Upper lobe of left lung (tissue), 6 donors: Measurements from ENCODE around the gene RND1. TPM values are rescaled to one million over a fixed set of nuclear protein-coding genes. Genes with fewer than 3 reads are reported as not detected.

Source experiments
- ATAC-seq, 2 donors: fragments of 200-7000 bp; cut with Tn5 transposase; one replicate each; pipeline ENCODE4 v1.9.1; 2022; ENCODE audit warnings: mild to moderate bottlenecking in 2 of 2, moderate library complexity in 2 of 2; ENCODE audit not compliant: low FRiP score in 2 of 2
- DNase-seq, 2 donors: peaks; one replicate each; pipeline ENCODE4 v3.0.0-alpha.2; 2019 to 2020
- H3K27ac ChIP-seq, 4 donors: fragments of 200-600 bp; sonication (generic); one replicate each; pipeline ENCODE4 v1.5.1; 2016 to 2019
- H3K27me3 ChIP-seq, 4 donors: fragments of 200-600 bp; sonication (generic); one replicate each; pipeline ENCODE4 v1.5.1; 2017 to 2019
- H3K36me3 ChIP-seq, 4 donors: fragments of 200-600 bp; sonication (generic); one replicate each; pipeline ENCODE4 v1.5.1; 2016 to 2019
- H3K4me1 ChIP-seq, 4 donors: fragments of 200-600 bp; sonication (generic); one replicate each; pipeline ENCODE4 v1.5.1; 2018 to 2019
- H3K4me3 ChIP-seq, 4 donors: fragments of 200-600 bp; sonication (generic); one replicate each; pipeline ENCODE4 v1.5.1; 2017 to 2019; ENCODE audit warnings: mild to moderate bottlenecking in 2 of 4, moderate library complexity in 1 of 4
- H3K9me3 ChIP-seq, 4 donors: fragments of 200-600 bp; sonication (generic); one replicate each; pipeline ENCODE4 v1.5.1; 2018 to 2019
- EP300 ChIP-seq, 4 donors: sonication (generic); formaldehyde crosslinking; IDR thresholded peaks; one replicate each; pipeline ENCODE4 v1.5.1; 2017; ENCODE audit warnings: antibody characterized with exemption in 4 of 4, control low read depth in 2 of 4
- POLR2A ChIP-seq, 4 donors: fragments of 450-650 bp; IDR thresholded peaks; one replicate each; pipeline ENCODE4 v1.5.1; 2016 to 2017; ENCODE audit warnings: antibody characterized with exemption in 4 of 4, mild to moderate bottlenecking in 2 of 4
- POLR2AphosphoS5 ChIP-seq, 2 donors: sonication (generic); formaldehyde crosslinking; IDR thresholded peaks; one replicate each; pipeline ENCODE4 v1.5.1; 2017; ENCODE audit warnings: antibody characterized with exemption in 2 of 2
- WGBS, 2 donors: methylation state at CpG; one replicate each; pipeline ENCODE4 v1.1.5; 2017 to 2018; 5-methylcytosine and 5-hydroxymethylcytosine counted together
- total RNA-seq, 6 donors: library from RNA; depleted of rRNA in 4 of 6; stranded (reverse); fragments of >200 nt in 4 of 6; gene quantifications; one replicate each; pipeline versions ENCODE4 v1.1.0 to v1.2.1, GENCODE V29; 2016 to 2021
- TF ChIP-seq, protein P1 (sequence below), 6 experiments: fragments of 450-650 bp in 4 of 6; fragments of 200-600 bp in 2 of 6; sonication (generic) in 2 of 6; IDR thresholded peaks; one replicate each; pipeline ENCODE4 v1.5.1; 2016 to 2019; ENCODE audit warnings: antibody characterized with exemption in 6 of 6
- donor health status: DM: no; HTN: no; CAD: no; lungs with moderate emphysema.
- donor health status: DM: no; HTN: yes; CAD: no; lungs with severe emphysema.

RND1 gene
- total RNA-seq, 6 donors from 2014 or later: 7.2 to 23.0 (median 14.2) TPM

DNA sequence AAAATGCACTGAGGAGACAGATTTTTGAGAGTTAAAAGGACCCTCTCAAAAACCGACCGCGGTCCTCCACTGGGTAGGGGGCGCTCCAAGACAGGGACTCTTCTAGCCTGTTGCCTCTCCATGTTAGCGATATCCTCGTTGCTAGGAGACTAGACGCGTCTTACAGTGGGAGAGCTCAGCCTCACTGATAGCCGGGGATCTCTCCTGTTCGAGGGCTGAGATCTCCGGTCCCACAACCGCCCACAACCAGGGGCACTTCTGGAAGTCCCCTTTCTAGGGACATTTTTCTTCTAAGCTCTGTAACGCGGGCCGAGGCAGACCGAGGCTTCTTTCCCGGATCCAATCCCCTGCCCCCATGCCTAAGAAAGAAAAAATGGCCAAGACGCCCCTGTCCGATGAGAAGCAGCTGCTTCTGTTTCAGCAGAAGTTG, 38.3 kb upstream of the RND1 start:
- H3K4me3 ChIP-seq: peak overlapping the region in 3 of 4 donors; percentile 33 to 47 (median 42)
- H3K27ac ChIP-seq: peak overlapping the region in 1 of 4 donors; percentile 6
- TF ChIP-seq, protein P1, sequence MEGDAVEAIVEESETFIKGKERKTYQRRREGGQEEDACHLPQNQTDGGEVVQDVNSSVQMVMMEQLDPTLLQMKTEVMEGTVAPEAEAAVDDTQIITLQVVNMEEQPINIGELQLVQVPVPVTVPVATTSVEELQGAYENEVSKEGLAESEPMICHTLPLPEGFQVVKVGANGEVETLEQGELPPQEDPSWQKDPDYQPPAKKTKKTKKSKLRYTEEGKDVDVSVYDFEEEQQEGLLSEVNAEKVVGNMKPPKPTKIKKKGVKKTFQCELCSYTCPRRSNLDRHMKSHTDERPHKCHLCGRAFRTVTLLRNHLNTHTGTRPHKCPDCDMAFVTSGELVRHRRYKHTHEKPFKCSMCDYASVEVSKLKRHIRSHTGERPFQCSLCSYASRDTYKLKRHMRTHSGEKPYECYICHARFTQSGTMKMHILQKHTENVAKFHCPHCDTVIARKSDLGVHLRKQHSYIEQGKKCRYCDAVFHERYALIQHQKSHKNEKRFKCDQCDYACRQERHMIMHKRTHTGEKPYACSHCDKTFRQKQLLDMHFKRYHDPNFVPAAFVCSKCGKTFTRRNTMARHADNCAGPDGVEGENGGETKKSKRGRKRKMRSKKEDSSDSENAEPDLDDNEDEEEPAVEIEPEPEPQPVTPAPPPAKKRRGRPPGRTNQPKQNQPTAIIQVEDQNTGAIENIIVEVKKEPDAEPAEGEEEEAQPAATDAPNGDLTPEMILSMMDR (IDR thresholded peaks at IDR 0.05): peak in 5 of 6 experiments; percentile 21 to 49 (median 44)
- TF ChIP-seq POLR2AphosphoS5 (IDR thresholded peaks at IDR 0.05): no peak
- WGBS, 2 donors: 3 to 4% methylated on average over 19 of the region's 19 CpGs
- peaks cover 9 to 15% (median 11%) of the 10 kb centered on the region in 4 donors for H3K4me1 ChIP-seq
- H3K36me3 ChIP-seq: no peaks in the 10 kb centered on the region
- no peaks in the 10 kb centered on the region for H3K27me3 ChIP-seq
- ATAC-seq: peak; percentile 86 to 93
- H3K9me3 ChIP-seq: no peaks in the 10 kb centered on the region
- DNase-seq: peak in 1 of 2 donors; percentile 48

DNA sequence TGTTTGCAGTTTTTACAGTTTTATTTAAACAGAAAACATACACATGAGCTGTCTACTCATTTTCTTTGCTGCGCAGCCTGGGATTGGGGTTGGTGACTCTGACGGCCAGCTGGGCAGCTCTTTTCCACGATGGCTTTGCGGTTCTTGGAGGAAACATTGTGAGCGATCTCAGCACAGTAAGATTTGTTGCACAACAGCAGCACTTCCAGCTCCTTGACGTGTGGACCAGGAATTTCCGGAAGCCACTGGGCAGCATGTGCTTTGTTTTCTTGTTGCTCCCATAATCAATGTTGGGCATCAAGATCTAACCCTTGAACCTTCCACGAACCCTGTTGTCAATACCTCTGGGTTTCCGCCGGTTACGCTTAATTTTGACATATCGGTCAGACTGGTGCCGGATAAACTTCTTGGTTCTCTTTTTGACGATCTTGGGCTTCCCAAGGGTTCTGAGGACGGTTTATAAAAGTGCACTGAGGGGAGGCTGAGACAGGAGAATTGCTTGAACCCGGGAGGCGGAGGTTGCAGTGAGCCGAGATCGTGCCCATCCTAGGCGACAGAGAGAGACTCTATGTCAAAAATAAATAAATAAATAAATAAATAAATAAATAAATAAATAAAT, 37.8 kb upstream of the RND1 start:
- Histone ChIP-seq H3K36me3 (no peaks in the 10 kb centered on the region), H3K9me3 (no peaks in the 10 kb centered on the region), H3K27me3 (no peaks in the 10 kb centered on the region), H3K4me3 (peak overlapping the region in 3 of 4 donors; percentile 33 to 47 (median 42)), H3K4me1 (peaks cover 9 to 15% (median 11%) of the 10 kb centered on the region in 4 donors), H3K27ac (no peak overlapping the region)
- no peak for ATAC-seq
- TF ChIP-seq, protein P1 (IDR thresholded peaks at IDR 0.05): no peak
- peak in 1 of 2 donors; percentile 33 for TF ChIP-seq POLR2AphosphoS5 (IDR thresholded peaks at IDR 0.05)
- peak in 2 of 4 donors; percentile 8 to 17 for TF ChIP-seq EP300 (IDR thresholded peaks at IDR 0.05)
- TF ChIP-seq POLR2A (IDR thresholded peaks at IDR 0.05): no peak
- 55 to 59% methylated on average over 20 of the region's 20 CpGs for WGBS, 2 donors
- peak in 1 of 2 donors; percentile 73 for DNase-seq

DNA sequence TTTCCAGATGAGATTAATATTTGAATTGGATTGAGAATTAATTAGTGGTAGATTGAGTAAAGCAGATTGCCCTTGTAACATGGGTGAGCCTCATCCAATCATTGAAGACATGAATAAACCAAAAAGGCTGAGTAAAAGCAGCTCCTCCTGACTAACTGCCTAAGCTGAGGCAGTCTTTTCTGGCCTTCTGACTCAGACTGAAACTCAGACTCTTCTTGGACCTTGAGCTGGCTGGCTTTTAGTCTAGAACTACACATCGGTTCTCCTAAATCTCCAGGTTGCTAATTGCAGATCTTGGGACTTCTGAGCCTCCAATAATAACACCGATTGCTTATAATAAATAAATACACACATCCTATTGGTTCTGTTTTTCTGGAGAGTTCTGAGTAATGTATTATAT, 35.6 kb upstream of the RND1 start:
- H3K36me3 ChIP-seq: no peaks in the 10 kb centered on the region
- no peak overlapping the region for H3K27ac ChIP-seq
- ATAC-seq (no peak), DNase-seq (no peak)
- WGBS, 2 donors: 91 to 92% methylated on average over 2 of the region's 2 CpGs
- no peak overlapping the region for H3K4me3 ChIP-seq
- peaks cover 9 to 15% (median 11%) of the 10 kb centered on the region in 4 donors for H3K4me1 ChIP-seq
- no peak for TF ChIP-seq POLR2A (IDR thresholded peaks at IDR 0.05)
- TF ChIP-seq EP300 (IDR thresholded peaks at IDR 0.05): no peak
- TF ChIP-seq POLR2AphosphoS5 (IDR thresholded peaks at IDR 0.05): no peak
- TF ChIP-seq, protein P1 (IDR thresholded peaks at IDR 0.05): no peak
- no peaks in the 10 kb centered on the region for H3K27me3 ChIP-seq
- no peaks in the 10 kb centered on the region for H3K9me3 ChIP-seq

DNA sequence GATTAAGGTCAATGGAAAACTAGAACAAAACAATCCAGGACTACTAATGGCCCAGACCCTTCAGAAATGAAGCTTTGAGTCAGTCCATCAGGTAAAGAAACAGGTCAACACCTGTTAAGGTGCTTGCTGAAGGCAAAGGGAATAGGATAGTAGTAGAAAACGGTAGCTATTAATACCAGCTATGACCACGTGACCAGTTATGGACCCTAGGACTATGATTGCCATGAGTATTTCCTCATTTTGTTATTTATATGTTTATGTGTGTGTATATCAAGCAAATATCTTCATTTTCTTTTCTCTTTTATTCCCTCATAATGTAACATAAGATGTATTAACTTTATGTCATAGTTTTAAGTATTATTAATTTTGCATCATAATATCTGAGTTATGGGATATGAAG, 34.0 kb upstream of the RND1 start:
- H3K36me3 ChIP-seq: no peaks in the 10 kb centered on the region
- WGBS, 2 donors: 67 to 73% methylated on average over 2 of the region's 2 CpGs
- no peak for DNase-seq
- H3K9me3 ChIP-seq: no peaks in the 10 kb centered on the region
- peaks cover 9 to 15% (median 11%) of the 10 kb centered on the region in 4 donors for H3K4me1 ChIP-seq
- no peak overlapping the region for H3K4me3 ChIP-seq
- H3K27ac ChIP-seq: no peak overlapping the region
- H3K27me3 ChIP-seq: no peaks in the 10 kb centered on the region
- no peak for ATAC-seq
- TF ChIP-seq POLR2A (IDR thresholded peaks at IDR 0.05): no peak
- no peak for TF ChIP-seq EP300 (IDR thresholded peaks at IDR 0.05)

DNA sequence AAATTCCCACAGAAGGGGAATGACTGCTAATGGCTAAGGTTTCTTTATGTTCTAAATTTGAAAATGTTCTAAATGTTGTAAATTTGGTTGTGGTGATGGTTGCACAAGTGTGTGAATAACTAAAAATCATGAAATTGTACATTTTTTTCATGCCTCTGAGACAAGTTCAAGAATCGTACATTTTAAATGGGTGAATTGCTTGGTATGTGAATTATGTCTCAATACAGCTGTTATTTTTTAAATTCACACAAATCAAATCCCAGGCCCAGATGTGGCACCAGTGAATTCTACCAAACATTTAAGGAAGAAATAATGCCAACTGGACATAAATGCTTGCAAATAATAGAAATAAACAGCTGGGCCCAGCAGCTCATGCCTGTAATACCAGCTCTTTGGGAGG, 28.6 kb upstream of the RND1 start:
- Histone ChIP-seq H3K27me3 (peaks cover 0 to 7% (median 0%) of the 10 kb centered on the region in 4 donors), H3K4me3 (no peak overlapping the region), H3K36me3 (no peaks in the 10 kb centered on the region), H3K4me1 (peaks cover 3 to 10% (median 7%) of the 10 kb centered on the region in 4 donors), H3K9me3 (no peaks in the 10 kb centered on the region), H3K27ac (no peak overlapping the region)
- WGBS, 2 donors: 63 to 69% methylated on average over 1 of the region's 1 CpG
- TF ChIP-seq POLR2AphosphoS5 (IDR thresholded peaks at IDR 0.05) (no peak), POLR2A (IDR thresholded peaks at IDR 0.05) (no peak), EP300 (IDR thresholded peaks at IDR 0.05) (no peak)
- TF ChIP-seq, protein P1 (IDR thresholded peaks at IDR 0.05): no peak
- DNase-seq (no peak), ATAC-seq (no peak)
